Neuron (in vitro differentiated cells): ENCODE data around the gene GCLC.

ENCODE experiments used
- H2AFZ ChIP-seq: one replicate; pipeline ENCODE4 v1.6.1; 2013; ENCODE audit warnings: low read depth, mild to moderate bottlenecking, inconsistent platforms, low read length, moderate library complexity
- H3K27me3 ChIP-seq: one replicate; pipeline ENCODE4 v1.6.1; 2013; ENCODE audit warnings: low read length; ENCODE audit not compliant: insufficient read depth
- H3K36me3 ChIP-seq: one replicate; pipeline ENCODE4 v1.6.1; 2013; ENCODE audit warnings: low read length; ENCODE audit not compliant: insufficient read depth
- H3K4me1 ChIP-seq: one replicate; pipeline ENCODE4 v1.6.1; 2013; ENCODE audit warnings: low read length; ENCODE audit not compliant: insufficient read depth
- H3K4me3 ChIP-seq: 2 replicates; pipeline ENCODE4 v1.5.1; 2013; ENCODE audit warnings: mild to moderate bottlenecking, low read length, moderate library complexity
- H3K9me3 ChIP-seq: one replicate; pipeline ENCODE4 v1.6.1; 2013; ENCODE audit warnings: low read length

Gene GCLC

GRCh38 chr6:53529324-53530036, 15.4 kb downstream of the GCLC start:
- H3K4me1 ChIP-seq = peaks cover 45% of the 10 kb centered on the region
- H2AFZ ChIP-seq = no peak overlapping the region
- no peaks in the 10 kb centered on the region for H3K9me3 ChIP-seq
- H3K36me3 ChIP-seq = no peaks in the 10 kb centered on the region
- H3K4me3 ChIP-seq = no peak overlapping the region
- H3K27me3 ChIP-seq = no peaks in the 10 kb centered on the region

- Histone ChIP-seq H3K9me3 (no peaks in the 10 kb centered on the region), H2AFZ (no peak overlapping the region), H3K4me1 (peaks cover 45% of the 10 kb centered on the region)
Measured at GRCh38 chr6:53528107-53528506, 16.8 kb downstream of the GCLC start.

DNA sequence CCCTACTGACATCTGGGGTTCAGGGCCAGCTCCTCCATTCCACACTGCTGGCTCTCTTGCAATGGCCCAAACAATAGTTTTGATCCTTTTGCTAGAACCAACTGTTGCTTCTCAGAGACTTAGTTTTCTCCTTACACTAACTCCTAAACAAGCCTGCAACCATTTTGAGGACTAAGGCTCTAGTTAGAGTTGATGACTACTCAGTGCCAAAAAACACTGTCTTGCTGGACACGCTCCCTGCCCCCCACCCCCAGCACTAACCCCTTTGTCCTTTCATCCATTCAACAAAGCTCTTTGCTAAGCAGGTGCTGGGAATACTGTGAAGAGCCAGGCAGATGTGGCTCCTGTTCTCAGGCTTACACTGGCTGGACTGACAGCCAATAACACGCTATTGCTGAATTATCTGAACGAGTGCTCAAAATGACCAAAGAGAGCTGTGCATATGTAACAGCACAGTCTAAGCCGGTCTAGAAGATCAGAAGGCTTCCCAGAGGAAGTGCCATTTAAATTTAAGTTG, 17.6 kb downstream of the GCLC start:
- Histone ChIP-seq H2AFZ (no peak overlapping the region), H3K27me3 (no peaks in the 10 kb centered on the region), H3K4me1 (peaks cover 45% of the 10 kb centered on the region), H3K9me3 (no peaks in the 10 kb centered on the region), H3K36me3 (no peaks in the 10 kb centered on the region), H3K4me3 (no peak overlapping the region)

More at GRCh38 chr6:53528107-53528506, 16.8 kb downstream of the GCLC start:
- no peak overlapping the region for H3K4me3 ChIP-seq
- no peaks in the 10 kb centered on the region for H3K36me3 ChIP-seq
- H3K27me3 ChIP-seq = no peaks in the 10 kb centered on the region

DNA sequence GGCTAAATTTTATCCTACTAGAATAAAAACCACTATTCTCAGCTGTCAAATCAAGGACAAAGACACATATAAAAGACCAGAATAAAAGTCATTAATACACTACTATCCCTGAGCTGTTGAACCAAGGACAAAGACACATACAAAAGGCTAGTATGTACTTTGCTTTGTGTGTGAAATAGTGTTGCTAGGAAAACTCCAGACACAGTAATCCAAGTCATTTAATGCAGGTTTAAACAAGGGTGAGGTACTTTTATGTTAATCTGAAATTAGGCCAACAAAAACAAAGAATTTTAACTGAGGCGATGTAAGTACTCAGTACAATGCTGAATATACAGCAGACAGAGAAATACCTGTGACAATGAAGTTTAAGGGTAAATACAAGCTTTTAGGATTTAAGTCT, 18.9 kb downstream of the GCLC start:
- Histone ChIP-seq H3K4me3 (no peak overlapping the region), H3K27me3 (no peaks in the 10 kb centered on the region), H3K9me3 (no peaks in the 10 kb centered on the region), H3K4me1 (peaks cover 38% of the 10 kb centered on the region), H2AFZ (no peak overlapping the region), H3K36me3 (no peaks in the 10 kb centered on the region)

GRCh38 chr6:53524455-53524815, 20.5 kb downstream of the GCLC start:
- no peaks in the 10 kb centered on the region for H3K27me3 ChIP-seq
- no peak overlapping the region for H3K4me3 ChIP-seq
- H3K9me3 ChIP-seq = no peaks in the 10 kb centered on the region
- H2AFZ ChIP-seq = no peak overlapping the region
- peaks cover 4% of the 10 kb centered on the region for H3K36me3 ChIP-seq
- peaks cover 26% of the 10 kb centered on the region for H3K4me1 ChIP-seq

DNA sequence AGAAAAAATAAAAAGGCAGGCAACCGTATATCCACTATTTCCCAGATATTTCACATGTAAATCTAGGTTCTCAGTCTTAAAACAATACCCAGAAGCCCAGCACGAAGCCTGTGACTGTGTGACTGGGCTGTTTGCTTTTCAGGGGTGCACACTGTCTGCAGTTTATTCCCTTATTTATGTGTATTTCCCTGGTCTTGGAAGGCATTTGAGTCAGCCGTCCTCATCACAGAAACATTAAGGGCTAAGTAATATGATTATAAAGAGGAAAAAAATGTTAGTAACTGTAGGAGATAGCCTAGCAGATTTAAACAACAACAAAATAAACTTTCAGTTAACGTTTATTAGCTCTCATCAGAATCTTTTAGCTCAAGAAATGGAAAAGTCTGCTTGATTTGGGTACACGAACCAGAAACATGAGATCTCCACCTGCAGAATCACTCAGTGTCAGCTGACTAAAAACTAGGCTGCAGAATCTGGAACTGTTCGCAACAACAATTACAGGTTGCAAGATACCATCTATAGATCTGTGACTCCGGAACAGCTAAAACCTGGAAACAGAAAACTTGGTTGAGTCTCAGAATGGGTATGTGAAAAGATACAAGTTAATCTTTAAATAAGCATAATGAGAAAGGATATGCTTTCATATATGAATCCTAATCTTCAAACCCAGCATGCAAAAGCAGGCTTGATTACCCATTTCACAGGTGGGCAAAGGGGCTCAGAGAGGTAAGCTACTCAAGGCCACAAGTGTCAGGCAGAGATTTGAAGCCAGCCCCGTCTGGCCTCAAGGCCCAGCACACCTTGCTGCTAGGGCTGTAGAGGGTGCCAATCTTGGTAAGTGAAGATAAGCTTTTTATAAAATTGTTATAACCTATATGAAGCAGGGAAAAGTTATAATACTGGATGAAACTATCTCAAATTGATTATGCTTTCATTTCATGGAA, 21.1 kb downstream of the GCLC start:
- no peak overlapping the region for H2AFZ ChIP-seq
- H3K4me3 ChIP-seq = no peak overlapping the region
- peaks cover 24% of the 10 kb centered on the region for H3K4me1 ChIP-seq

GRCh38 chr6:53520320-53520928, 24.5 kb downstream of the GCLC start:
- no peak overlapping the region for H2AFZ ChIP-seq
- no peaks in the 10 kb centered on the region for H3K9me3 ChIP-seq
- H3K4me3 ChIP-seq = no peak overlapping the region
- peaks cover 8% of the 10 kb centered on the region for H3K36me3 ChIP-seq
- no peaks in the 10 kb centered on the region for H3K27me3 ChIP-seq
- H3K4me1 ChIP-seq = peaks cover 5% of the 10 kb centered on the region

More for the DNA sequence above, 21.1 kb downstream of the GCLC start:
- Histone ChIP-seq H3K9me3 (no peaks in the 10 kb centered on the region), H3K27me3 (no peaks in the 10 kb centered on the region), H3K36me3 (peaks cover 4% of the 10 kb centered on the region)

DNA sequence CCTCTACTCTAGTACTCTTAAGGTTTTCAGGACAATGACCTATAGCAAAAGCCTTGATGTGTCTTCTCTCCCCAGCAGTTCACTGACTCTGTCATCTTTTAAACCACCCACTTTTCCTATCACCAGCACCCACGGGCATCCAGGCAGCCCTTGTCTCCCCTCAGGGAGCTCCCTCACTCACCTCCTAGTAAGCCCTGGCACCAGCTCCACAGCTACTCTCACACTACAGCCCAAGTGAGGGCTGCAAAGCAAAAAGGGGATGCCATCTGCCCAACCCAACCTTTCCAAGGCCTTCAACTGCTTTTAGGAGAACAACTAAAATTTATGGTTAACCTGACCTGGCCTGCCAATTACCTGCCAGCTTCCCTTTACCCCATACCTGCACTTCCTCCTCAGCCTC, 26.0 kb downstream of the GCLC start:
- no peak overlapping the region for H3K4me3 ChIP-seq
- H3K27me3 ChIP-seq = no peaks in the 10 kb centered on the region
- H3K9me3 ChIP-seq = no peaks in the 10 kb centered on the region
- no peaks in the 10 kb centered on the region for H3K4me1 ChIP-seq
- H2AFZ ChIP-seq = no peak overlapping the region
- H3K36me3 ChIP-seq = peaks cover 8% of the 10 kb centered on the region

GRCh38 chr6:53517021-53517420, 27.9 kb downstream of the GCLC start:
- no peaks in the 10 kb centered on the region for H3K27me3 ChIP-seq
- H3K36me3 ChIP-seq = peaks cover 10% of the 10 kb centered on the region
- H3K4me3 ChIP-seq = no peak overlapping the region
- no peaks in the 10 kb centered on the region for H3K9me3 ChIP-seq
- H2AFZ ChIP-seq = no peak overlapping the region
- H3K4me1 ChIP-seq = no peaks in the 10 kb centered on the region

GRCh38 chr6:53514677-53515076, 30.2 kb downstream of the GCLC start:
- Histone ChIP-seq H3K4me1 (no peaks in the 10 kb centered on the region), H3K9me3 (no peaks in the 10 kb centered on the region), H3K36me3 (peaks cover 7% of the 10 kb centered on the region), H3K4me3 (no peak overlapping the region), H2AFZ (no peak overlapping the region), H3K27me3 (no peaks in the 10 kb centered on the region)

DNA sequence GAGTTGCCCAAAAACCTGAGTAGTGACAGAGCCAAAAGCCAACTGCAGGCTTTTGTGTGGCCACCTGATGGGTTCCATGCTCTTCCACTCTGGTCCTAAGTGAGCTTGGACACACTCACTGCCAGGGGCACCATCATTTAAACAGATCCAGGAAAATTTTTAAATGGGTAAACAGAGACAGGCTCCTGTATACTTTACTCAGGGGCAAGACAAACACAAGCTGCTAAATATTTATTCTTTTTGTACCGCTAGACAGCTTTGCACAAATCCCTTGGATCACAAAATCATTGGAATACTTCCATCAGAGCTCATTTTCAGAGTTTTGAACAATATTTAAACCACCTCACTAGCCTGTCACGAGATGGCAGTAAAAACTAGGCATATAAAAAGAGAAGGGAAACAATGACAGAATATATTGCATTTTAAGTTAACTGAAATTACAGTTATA, 31.4 kb downstream of the GCLC start:
- Histone ChIP-seq H3K4me1 (no peaks in the 10 kb centered on the region), H2AFZ (no peak overlapping the region), H3K36me3 (peaks cover 10% of the 10 kb centered on the region)

GRCh38 chr6:53513056-53513455, 31.8 kb downstream of the GCLC start:
- no peaks in the 10 kb centered on the region for H3K9me3 ChIP-seq
- no peak overlapping the region for H2AFZ ChIP-seq
- no peak overlapping the region for H3K4me3 ChIP-seq
- H3K4me1 ChIP-seq = no peaks in the 10 kb centered on the region
- H3K27me3 ChIP-seq = no peaks in the 10 kb centered on the region
- H3K36me3 ChIP-seq = peaks cover 11% of the 10 kb centered on the region

More for the DNA sequence above, 31.4 kb downstream of the GCLC start:
- no peaks in the 10 kb centered on the region for H3K9me3 ChIP-seq
- H3K4me3 ChIP-seq = no peak overlapping the region
- no peaks in the 10 kb centered on the region for H3K27me3 ChIP-seq

DNA sequence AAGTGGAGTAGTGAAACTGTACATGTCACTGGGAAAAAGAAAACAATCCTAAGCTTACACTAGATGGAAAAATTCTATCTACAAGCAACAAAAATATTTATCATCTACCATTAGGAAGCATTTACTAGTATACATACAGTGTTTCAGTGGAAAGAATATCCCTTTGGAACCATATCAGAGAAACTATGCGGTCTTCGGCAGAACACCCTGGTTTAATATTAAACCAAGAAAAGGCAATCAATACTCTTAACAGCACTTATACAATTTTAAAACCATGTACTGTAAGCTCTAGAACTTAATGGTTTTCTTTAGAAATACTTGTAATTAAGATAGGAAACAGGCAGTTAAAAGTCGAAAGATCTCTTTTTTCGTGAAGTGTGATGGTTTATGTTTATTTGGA, 32.3 kb downstream of the GCLC start:
- H3K4me1 ChIP-seq = no peaks in the 10 kb centered on the region
- peaks cover 12% of the 10 kb centered on the region for H3K36me3 ChIP-seq
- no peaks in the 10 kb centered on the region for H3K9me3 ChIP-seq
- no peak overlapping the region for H3K4me3 ChIP-seq
- H2AFZ ChIP-seq = no peak overlapping the region
- no peaks in the 10 kb centered on the region for H3K27me3 ChIP-seq
